Fibroblast of the aortic adventitia (primary cell): ENCODE results near the gene DAPK1. TPM values are rescaled to one million over a fixed set of nuclear protein-coding genes. Genes with fewer than 3 reads are reported as not detected.

Source experiments
- DNase-seq: peaks from one replicate; pipeline ENCODE4 v3.0.0-alpha.2; 2010; ENCODE audit warnings: low read depth
- H3K4me3 ChIP-seq: 2 replicates; pipeline ENCODE4 v1.5.1; 2011; ENCODE audit warnings: low read depth, mild to moderate bottlenecking, control low read depth, low read length, moderate library complexity
- total RNA-seq: library from RNA; depleted of rRNA; stranded (reverse); fragments of >200 nt; gene quantifications from 2 replicates; pipeline ENCODE4 v1.2.3, GENCODE V29; 2012; ENCODE audit warnings: low replicate concordance
- TF ChIP-seq, protein P1 (sequence below): IDR thresholded peaks from 2 replicates; pipeline ENCODE4 v1.5.1; 2011; ENCODE audit warnings: mild to moderate bottlenecking, low read length, control low read depth, inconsistent platforms; ENCODE audit not compliant: insufficient read depth

Gene DAPK1
- total RNA-seq, 1 donor, result 30.9 TPM

- H3K4me3 ChIP-seq, result no peak overlapping the region
- TF ChIP-seq, protein P1, sequence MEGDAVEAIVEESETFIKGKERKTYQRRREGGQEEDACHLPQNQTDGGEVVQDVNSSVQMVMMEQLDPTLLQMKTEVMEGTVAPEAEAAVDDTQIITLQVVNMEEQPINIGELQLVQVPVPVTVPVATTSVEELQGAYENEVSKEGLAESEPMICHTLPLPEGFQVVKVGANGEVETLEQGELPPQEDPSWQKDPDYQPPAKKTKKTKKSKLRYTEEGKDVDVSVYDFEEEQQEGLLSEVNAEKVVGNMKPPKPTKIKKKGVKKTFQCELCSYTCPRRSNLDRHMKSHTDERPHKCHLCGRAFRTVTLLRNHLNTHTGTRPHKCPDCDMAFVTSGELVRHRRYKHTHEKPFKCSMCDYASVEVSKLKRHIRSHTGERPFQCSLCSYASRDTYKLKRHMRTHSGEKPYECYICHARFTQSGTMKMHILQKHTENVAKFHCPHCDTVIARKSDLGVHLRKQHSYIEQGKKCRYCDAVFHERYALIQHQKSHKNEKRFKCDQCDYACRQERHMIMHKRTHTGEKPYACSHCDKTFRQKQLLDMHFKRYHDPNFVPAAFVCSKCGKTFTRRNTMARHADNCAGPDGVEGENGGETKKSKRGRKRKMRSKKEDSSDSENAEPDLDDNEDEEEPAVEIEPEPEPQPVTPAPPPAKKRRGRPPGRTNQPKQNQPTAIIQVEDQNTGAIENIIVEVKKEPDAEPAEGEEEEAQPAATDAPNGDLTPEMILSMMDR, result no peak
- no peak for DNase-seq
Measured at GRCh38 chr9:87510252-87510683, 12.6 kb downstream of the DAPK1 start.

GRCh38 chr9:87512311-87512710, 14.6 kb downstream of the DAPK1 start:
- TF ChIP-seq, protein P1, result no peak
- DNase-seq, result no peak
- H3K4me3 ChIP-seq, result no peak overlapping the region

DNA sequence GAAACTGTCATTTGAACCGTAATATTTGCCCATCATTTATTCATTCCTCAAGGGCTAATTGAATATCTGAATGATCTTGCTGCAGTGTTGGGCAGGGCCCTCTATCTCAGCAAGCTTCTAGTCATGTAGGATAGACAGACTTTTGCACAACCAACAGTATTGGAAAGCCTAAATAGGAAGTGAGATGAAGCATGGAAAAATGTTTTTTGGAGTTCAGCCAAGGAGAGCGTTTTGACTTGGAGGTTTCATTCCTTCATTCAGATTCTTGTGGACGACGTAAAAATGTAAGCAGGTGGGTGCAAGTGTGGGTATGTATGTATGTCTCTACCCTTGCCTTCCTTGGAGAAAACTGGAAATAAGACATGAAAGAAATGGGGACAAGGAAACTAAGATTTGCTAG, 15.5 kb downstream of the DAPK1 start:
- H3K4me3 ChIP-seq, result no peak overlapping the region

GRCh38 chr9:87513880-87514535, 16.3 kb downstream of the DAPK1 start:
- H3K4me3 ChIP-seq, result no peak overlapping the region
- DNase-seq, result no peak
- TF ChIP-seq, protein P1, result no peak

More for the DNA sequence above, 15.5 kb downstream of the DAPK1 start:
- TF ChIP-seq, protein P1, result no peak
- no peak for DNase-seq

- DNase-seq, result peak; percentile 64
- TF ChIP-seq, protein P1, result no peak
- H3K4me3 ChIP-seq, result no peak overlapping the region
Measured at GRCh38 chr9:87515006-87515405, 17.3 kb downstream of the DAPK1 start.

DNA sequence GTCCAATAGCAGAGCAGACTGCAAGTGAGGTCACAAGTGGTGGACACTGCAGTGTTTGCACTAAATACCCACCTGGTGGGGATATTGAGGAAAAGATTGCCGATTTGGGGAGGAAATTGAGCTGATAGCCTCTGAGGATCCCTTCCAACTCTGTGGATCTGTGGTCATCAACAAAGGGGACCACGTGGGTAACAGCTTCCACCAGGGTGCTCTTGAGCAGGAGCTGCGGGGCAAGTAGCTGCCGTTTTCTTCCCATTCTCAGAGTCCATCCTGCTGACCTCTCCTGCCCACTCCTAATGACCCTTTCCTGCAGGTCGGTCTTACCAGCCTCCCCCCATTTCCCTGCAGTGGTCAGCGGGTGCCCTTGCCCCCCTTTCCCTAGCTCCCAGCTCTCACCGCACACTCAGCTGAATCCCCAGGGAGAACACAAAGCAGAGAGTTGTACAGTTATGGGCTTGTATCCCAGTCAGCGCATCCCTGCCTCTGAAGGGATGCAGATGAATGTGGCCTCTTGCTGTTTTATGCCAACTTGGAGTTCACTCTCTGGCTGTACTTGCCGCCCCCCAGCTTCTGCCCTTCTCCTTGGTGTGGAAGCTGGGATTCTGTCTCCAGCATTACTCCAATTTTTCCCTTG, 18.0 kb downstream of the DAPK1 start:
- H3K4me3 ChIP-seq, result no peak overlapping the region
- TF ChIP-seq, protein P1, result no peak
- no peak for DNase-seq
